Endodermal cell (in vitro differentiated cells): Measurements from ENCODE around the gene LGALS3. TPM values are rescaled to one million over a fixed set of nuclear protein-coding genes. Genes with fewer than 3 reads are reported as not detected.

ENCODE experiments used
- DNase-seq: peaks from one replicate; pipeline ENCODE4 v3.0.0-alpha.2; 2017
- H3K27ac ChIP-seq: 2 replicates; pipeline ENCODE4 v1.5.1; 2013; ENCODE audit warnings: mild to moderate bottlenecking, low read depth, low read length, moderate library complexity
- H3K27me3 ChIP-seq: 2 replicates; pipeline ENCODE4 v1.6.1; 2013; ENCODE audit warnings: mild to moderate bottlenecking, low read length, moderate library complexity; ENCODE audit not compliant: insufficient read depth, control insufficient read depth, poor library complexity, severe bottlenecking
- H3K36me3 ChIP-seq: 2 replicates; pipeline ENCODE4 v1.7.0; 2013; ENCODE audit warnings: mild to moderate bottlenecking, low read length, moderate library complexity; ENCODE audit not compliant: control insufficient read depth, insufficient read depth
- H3K4me1 ChIP-seq: one replicate; pipeline ENCODE4 v1.7.0; 2013; ENCODE audit warnings: low read length; ENCODE audit not compliant: control insufficient read depth, insufficient read depth
- H3K4me3 ChIP-seq: 2 replicates; pipeline ENCODE4 v1.5.1; 2013; ENCODE audit warnings: mild to moderate bottlenecking, low read length, moderate library complexity
- H3K9ac ChIP-seq: 2 replicates; pipeline ENCODE4 v1.6.1; 2013; ENCODE audit warnings: mild to moderate bottlenecking, low read length, moderate library complexity; ENCODE audit not compliant: poor library complexity, severe bottlenecking; ENCODE audit errors: extremely low read depth
- H3K9me3 ChIP-seq: 2 replicates; pipeline ENCODE4 v1.6.1; 2013; ENCODE audit warnings: mild to moderate bottlenecking, low read length, moderate library complexity; ENCODE audit not compliant: control insufficient read depth
- H3K27ac Mint-ChIP-seq: 2 replicates; pipeline ENCODE4 v1.8.0; 2020; ENCODE audit warnings: mixed read lengths
- H3K27me3 Mint-ChIP-seq: 2 replicates; pipeline ENCODE4 v1.8.0; 2021; ENCODE audit warnings: mild to moderate bottlenecking, mixed read lengths; ENCODE audit not compliant: insufficient read depth
- H3K36me3 Mint-ChIP-seq: 2 replicates; pipeline ENCODE4 v1.8.0; 2020; ENCODE audit warnings: low read depth, mixed read lengths
- H3K4me1 Mint-ChIP-seq: 2 replicates; pipeline ENCODE4 v1.8.0; 2020; ENCODE audit warnings: mixed read lengths
- H3K4me3 Mint-ChIP-seq: 2 replicates; pipeline ENCODE4 v1.8.0; 2020; ENCODE audit warnings: mild to moderate bottlenecking, moderate library complexity, mixed read lengths
- H3K9me3 Mint-ChIP-seq: 2 replicates; pipeline ENCODE4 v1.8.0; 2020; ENCODE audit warnings: mild to moderate bottlenecking, mixed read lengths
- CTCF ChIP-seq: fragments of 200-600 bp; sonication (generic); conservative IDR thresholded peaks from 2 replicates; pipeline ENCODE4 v1.5.0; 2021; ENCODE audit warnings: antibody characterized with exemption, mild to moderate bottlenecking
- WGBS, 2 experiments: methylation state at CpG; one replicate each; pipeline versions ENCODE4 v1.1.5 to v1.1.7; 2013; ENCODE audit warnings: missing lambda C conversion rate in 2 of 2, mixed read lengths in 1 of 2; ENCODE audit not compliant: insufficient coverage in 1 of 2, insufficient read length in 1 of 2; 5-methylcytosine and 5-hydroxymethylcytosine counted together
- total RNA-seq, 2 donors: library from RNA; stranded (reverse); fragmentation: NEBNext Ultra II Directional in 1 of 2; extraction: Animal tissue kit (Norgen Biotek cat#: 25700) in 1 of 2; gene quantifications; 2 replicates in 1 of 2; 3 replicates in 1 of 2; pipeline ENCODE4 v1.2.1, GENCODE V29; 2021

Gene LGALS3
- total RNA-seq, 2 donors from 2014 or later, result 1.0 to 2.0 TPM

- no peaks in the 10 kb centered on the region for H3K9me3 Mint-ChIP-seq
- Histone ChIP-seq H3K4me3 (no peak overlapping the region), H3K36me3 (peaks cover 83% of the 10 kb centered on the region), H3K27ac (no peak overlapping the region), H3K27me3 (no peaks in the 10 kb centered on the region), H3K9me3 (no peaks in the 10 kb centered on the region), H3K9ac (no peak overlapping the region), H3K4me1 (no peaks in the 10 kb centered on the region)
- no peaks in the 10 kb centered on the region for H3K4me1 Mint-ChIP-seq
- H3K27me3 Mint-ChIP-seq, result no peaks in the 10 kb centered on the region
- peaks cover 52% of the 10 kb centered on the region for H3K36me3 Mint-ChIP-seq
- H3K4me3 Mint-ChIP-seq, result no peak overlapping the region
- 80% methylated on average over 1 of the region's 1 CpG; no CpG with 5 or more reads in 1 of the 2 experiments for WGBS, 2 experiments
- TF ChIP-seq CTCF, result no peak
- DNase-seq, result no peak
- H3K27ac Mint-ChIP-seq, result no peak overlapping the region
These were observed 22.5 kb downstream of the LGALS3 start for GRCh38 chr14:55151601-55152000.

- Histone ChIP-seq H3K36me3 (peaks cover 85% of the 10 kb centered on the region), H3K27me3 (no peaks in the 10 kb centered on the region), H3K4me3 (no peak overlapping the region), H3K4me1 (no peaks in the 10 kb centered on the region), H3K27ac (no peak overlapping the region), H3K9me3 (no peaks in the 10 kb centered on the region), H3K9ac (no peak overlapping the region)
- TF ChIP-seq CTCF, result no peak
- Mint-ChIP-seq H3K9me3 (no peaks in the 10 kb centered on the region), H3K36me3 (peaks cover 54% of the 10 kb centered on the region), H3K27me3 (no peaks in the 10 kb centered on the region), H3K27ac (no peak overlapping the region), H3K4me1 (no peaks in the 10 kb centered on the region), H3K4me3 (no peak overlapping the region)
- WGBS, 2 experiments, result 57% methylated on average over 1 of the region's 1 CpG; no CpG with 5 or more reads in 1 of the 2 experiments
- no peak for DNase-seq
These were observed 23.2 kb downstream of the LGALS3 start for GRCh38 chr14:55152052-55152753.

GRCh38 chr14:55153951-55154350 lies 24.9 kb downstream of the LGALS3 start:
- no peak for TF ChIP-seq CTCF
- Histone ChIP-seq H3K27me3 (no peaks in the 10 kb centered on the region), H3K9ac (no peak overlapping the region), H3K36me3 (peaks cover 82% of the 10 kb centered on the region), H3K27ac (no peak overlapping the region), H3K4me1 (no peaks in the 10 kb centered on the region), H3K4me3 (no peak overlapping the region), H3K9me3 (no peaks in the 10 kb centered on the region)
- Mint-ChIP-seq H3K36me3 (peaks cover 52% of the 10 kb centered on the region), H3K4me1 (no peaks in the 10 kb centered on the region), H3K27me3 (no peaks in the 10 kb centered on the region), H3K9me3 (no peaks in the 10 kb centered on the region), H3K27ac (no peak overlapping the region), H3K4me3 (no peak overlapping the region)
- WGBS, 2 experiments, result 100% methylated on average over 3 of the region's 3 CpGs
- DNase-seq, result no peak
